Activated CD8-positive, alpha-beta T cell treated with anti-CD3 and anti-CD28 coated beads for 36 hours (primary cell): ENCODE data around the gene HEYL. TPM values are rescaled to one million over a fixed set of nuclear protein-coding genes. Genes with fewer than 3 reads are reported as not detected.

Source experiments
- ATAC-seq: fragments of 200-7000 bp; cut with Tn5 transposase; one replicate; pipeline ENCODE4 v1.10.0; 2021; ENCODE audit warnings: mild to moderate bottlenecking, moderate library complexity
- CTCF ChIA-PET: fragments of 350-600 bp; sonication (Branson Sonifier 250); formaldehyde crosslinking; loops from one replicate; lab custom pipeline; 2021; ENCODE audit warnings: antibody characterized with exemption; lab: Charles Lee
- POLR2A ChIA-PET: fragments of 350-600 bp; sonication (Branson Sonifier 250); formaldehyde crosslinking; loops from one replicate; lab custom pipeline; 2021; ENCODE audit warnings: antibody characterized with exemption; lab: Charles Lee
- DNase-seq: peaks from one replicate; pipeline ENCODE4 v3.0.0-alpha.2; 2020
- H3K27ac Mint-ChIP-seq: one replicate; pipeline ENCODE4 v1.8.0; 2021; ENCODE audit warnings: mild to moderate bottlenecking, mixed read lengths
- H3K27me3 Mint-ChIP-seq: one replicate; pipeline ENCODE4 v1.8.0; 2021; ENCODE audit warnings: mixed read lengths
- H3K36me3 Mint-ChIP-seq: one replicate; pipeline ENCODE4 v1.8.0; 2021; ENCODE audit warnings: low read depth, mixed read lengths
- H3K4me1 Mint-ChIP-seq: one replicate; pipeline ENCODE4 v1.8.0; 2021; ENCODE audit warnings: low read depth, mixed read lengths
- H3K4me3 Mint-ChIP-seq: one replicate; pipeline ENCODE4 v1.8.0; 2021; ENCODE audit warnings: mild to moderate bottlenecking, moderate library complexity, mixed read lengths
- H3K9me3 Mint-ChIP-seq: one replicate; pipeline ENCODE4 v1.8.0; 2021; ENCODE audit warnings: mixed read lengths
- CTCF ChIP-seq: fragments of 200-600 bp; IDR thresholded peaks from one replicate; pipeline ENCODE4 v1.8.0; 2022; ENCODE audit warnings: antibody characterized with exemption, mild to moderate bottlenecking
- intact Hi-C: fragments of 100-400 bp; cut with micrococcal nuclease; formaldehyde crosslinking; loops from one replicate; pipeline ENCODE4 v1.10.0; 2022
- total RNA-seq, 2 experiments: library from RNA; stranded (reverse); gene quantifications; one replicate each; pipeline ENCODE4 v1.2.3, GENCODE V29; 2021

Gene HEYL
- total RNA-seq, 2 experiments from 2014 or later: 0.07 TPM; not detected in 1

GRCh38 chr1:39684313-39684664 lies 44.8 kb upstream of the HEYL start:
- peaks cover 16% of the 10 kb centered on the region for H3K4me1 Mint-ChIP-seq
- H3K27me3 Mint-ChIP-seq: peaks cover 21% of the 10 kb centered on the region
- DNase-seq (no peak), ATAC-seq (no peak)
- H3K27ac Mint-ChIP-seq: no peak overlapping the region
- intact Hi-C loops: no loop called here
- no peaks in the 10 kb centered on the region for H3K9me3 Mint-ChIP-seq
- ChIA-PET POLR2A (interaction anchor here (1.1 to 1.5 kb wide), 2 partner anchors 10 to 54 kb away, joined by 4 read pairs; partner anchors contain the start of gene PPIE), CTCF (interaction anchor here (0.9 to 1.9 kb wide), 6 partner anchors 8 to 35 kb away, joined by 3 to 5 read pairs (median 4); partner anchors contain the start of gene NT5C1A)
- no peaks in the 10 kb centered on the region for H3K36me3 Mint-ChIP-seq
- no peak for TF ChIP-seq CTCF
- H3K4me3 Mint-ChIP-seq: no peak overlapping the region

GRCh38 chr1:39683591-39684312 lies 44.3 kb upstream of the HEYL start:
- peak; percentile 61 for ATAC-seq
- intact Hi-C loops: no loop called here
- Mint-ChIP-seq H3K27ac (no peak overlapping the region), H3K9me3 (no peaks in the 10 kb centered on the region), H3K4me1 (peaks cover 16% of the 10 kb centered on the region), H3K4me3 (no peak overlapping the region), H3K36me3 (no peaks in the 10 kb centered on the region), H3K27me3 (peaks cover 21% of the 10 kb centered on the region)
- ChIA-PET CTCF (interaction anchor here (0.7 to 1.9 kb wide), 6 partner anchors 9 to 36 kb away, joined by 3 to 5 read pairs (median 4); partner anchors contain the start of gene NT5C1A), POLR2A (interaction anchor here (1.1 to 1.7 kb wide), 3 partner anchors 10 to 55 kb away, joined by 4 read pairs; partner anchors contain the start of gene PPIE)
- no peak for TF ChIP-seq CTCF
- DNase-seq: peak; percentile 52

- no peak for DNase-seq
- Mint-ChIP-seq H3K27ac (no peak overlapping the region), H3K36me3 (no peaks in the 10 kb centered on the region), H3K9me3 (no peaks in the 10 kb centered on the region), H3K4me1 (peaks cover 16% of the 10 kb centered on the region), H3K4me3 (no peak overlapping the region), H3K27me3 (peaks cover 14% of the 10 kb centered on the region)
- no peak for ATAC-seq
- CTCF ChIA-PET: interaction anchor here (1.7 to 17.9 kb wide), 4 partner anchors 11 to 26 kb away, joined by 4 to 311 read pairs (median 18); partner anchors contain the start of gene NT5C1A
- intact Hi-C loops: no loop called here
- no peak for TF ChIP-seq CTCF
- POLR2A ChIA-PET: interaction anchor here (1.7 to 2.4 kb wide), 2 partner anchors 11 to 13 kb away, joined by 4 to 14 read pairs; no protein-coding TSS in a partner anchor
These were observed 42.6 kb upstream of the HEYL start for GRCh38 chr1:39681999-39682398.

GRCh38 chr1:39681294-39681693 lies 41.9 kb upstream of the HEYL start:
- ATAC-seq (no peak), DNase-seq (no peak)
- no peak overlapping the region for H3K4me3 Mint-ChIP-seq
- intact Hi-C loops: no loop called here
- no peaks in the 10 kb centered on the region for H3K36me3 Mint-ChIP-seq
- CTCF ChIA-PET: interaction anchor here (1.7 to 17.9 kb wide), 5 partner anchors 10 to 75 kb away, joined by 4 to 311 read pairs (median 10); partner anchors contain the start of gene NT5C1A
- POLR2A ChIA-PET: interaction anchor here (2.4 kb wide), 1 partner anchor 12 kb away, joined by 14 read pairs; no protein-coding TSS in a partner anchor
- H3K4me1 Mint-ChIP-seq: peaks cover 18% of the 10 kb centered on the region
- peaks cover 12% of the 10 kb centered on the region for H3K27me3 Mint-ChIP-seq
- H3K9me3 Mint-ChIP-seq: no peaks in the 10 kb centered on the region
- H3K27ac Mint-ChIP-seq: no peak overlapping the region
- no peak for TF ChIP-seq CTCF

- DNase-seq (no peak), ATAC-seq (no peak)
- peaks cover 11% of the 10 kb centered on the region for H3K27me3 Mint-ChIP-seq
- H3K4me3 Mint-ChIP-seq: no peak overlapping the region
- H3K27ac Mint-ChIP-seq: no peak overlapping the region
- H3K9me3 Mint-ChIP-seq: no peaks in the 10 kb centered on the region
- intact Hi-C loops: no loop called here
- ChIA-PET POLR2A (interaction anchor here (0.7 to 2.4 kb wide), 2 partner anchors 11 to 74 kb away, joined by 3 to 14 read pairs; no protein-coding TSS in a partner anchor), CTCF (interaction anchor here (1.1 to 17.9 kb wide), 7 partner anchors 10 to 119 kb away, joined by 4 to 311 read pairs (median 4); partner anchors contain the start of gene NT5C1A)
- H3K4me1 Mint-ChIP-seq: peaks cover 18% of the 10 kb centered on the region
- no peak for TF ChIP-seq CTCF
- H3K36me3 Mint-ChIP-seq: no peaks in the 10 kb centered on the region
These were observed 41.3 kb upstream of the HEYL start for GRCh38 chr1:39680751-39681150.
